HT1080 (cell line): ENCODE data around the gene BCO1. TPM values are rescaled to one million over a fixed set of nuclear protein-coding genes. Genes with fewer than 3 reads are reported as not detected.
A peak's percentile ranks its signal among the peaks of the same experiment; 100 is the strongest.

Experiments used
- DNase-seq: peaks from one replicate; pipeline ENCODE4 v3.0.0-alpha.2; 2015; ENCODE audit warnings: low read depth
- total RNA-seq: library from RNA; depleted of rRNA; stranded (reverse); fragments of >200 nt; shearing (Covaris generic); gene quantifications from 2 replicates; pipeline ENCODE4 v1.2.3, GENCODE V29; 2014; rRNA removed

Gene BCO1
- total RNA-seq, 1 experiment from 2014 or later = not detected

DNA sequence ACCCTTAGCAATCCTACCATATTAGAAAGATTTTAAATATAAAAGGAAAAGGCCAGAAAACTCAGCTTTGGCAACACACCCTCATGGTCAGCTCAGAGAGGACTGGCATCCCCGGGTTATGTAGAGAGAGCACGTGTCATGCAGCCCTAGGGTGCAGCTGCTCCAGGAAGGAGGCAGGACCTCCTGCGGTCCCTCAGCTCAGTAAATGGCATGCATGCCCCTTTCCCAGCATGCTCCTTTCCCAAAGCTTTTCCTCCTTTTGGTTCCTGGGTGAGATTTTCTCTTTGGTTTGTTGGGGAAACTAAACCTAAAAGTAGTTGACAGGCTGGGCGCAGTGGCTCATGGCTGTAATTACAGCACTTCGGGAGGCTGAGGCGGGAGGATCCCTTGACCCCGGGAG lies 80.2 kb downstream of the BCO1 start:
- no peak for DNase-seq

DNA sequence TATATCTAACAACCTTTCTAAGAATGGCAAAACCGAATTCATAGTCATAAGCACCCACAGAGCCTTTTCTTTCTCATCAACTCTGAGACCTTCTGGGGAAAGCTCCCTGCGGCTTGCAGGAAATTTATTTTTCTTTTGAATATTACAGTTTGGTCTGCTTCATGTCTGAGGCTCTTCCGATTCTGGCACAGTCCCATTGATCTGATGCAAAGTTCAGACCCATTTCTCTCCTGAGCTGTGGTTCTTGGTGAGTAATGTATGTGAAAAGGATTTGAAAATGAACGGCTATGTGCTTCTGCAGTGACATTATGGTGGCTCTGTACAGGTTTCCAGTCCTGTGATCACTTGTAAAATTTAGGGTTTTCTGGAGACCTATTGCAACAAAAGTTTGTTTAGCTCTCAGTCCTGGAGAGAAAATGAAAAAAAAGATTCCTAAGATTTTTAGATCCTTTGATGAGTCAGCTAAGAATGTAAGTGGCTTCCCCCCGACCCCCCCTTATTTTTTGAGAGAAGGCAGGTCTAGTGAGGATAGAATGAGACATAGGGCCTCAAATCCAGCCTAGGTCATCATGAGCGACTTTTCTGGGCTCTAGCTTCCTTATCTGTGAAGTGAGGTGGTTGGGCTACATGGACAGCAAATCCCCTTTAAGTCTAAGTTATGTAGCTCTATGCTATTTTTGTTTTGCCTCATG lies 80.9 kb downstream of the BCO1 start:
- peak; percentile 76 for DNase-seq

DNA sequence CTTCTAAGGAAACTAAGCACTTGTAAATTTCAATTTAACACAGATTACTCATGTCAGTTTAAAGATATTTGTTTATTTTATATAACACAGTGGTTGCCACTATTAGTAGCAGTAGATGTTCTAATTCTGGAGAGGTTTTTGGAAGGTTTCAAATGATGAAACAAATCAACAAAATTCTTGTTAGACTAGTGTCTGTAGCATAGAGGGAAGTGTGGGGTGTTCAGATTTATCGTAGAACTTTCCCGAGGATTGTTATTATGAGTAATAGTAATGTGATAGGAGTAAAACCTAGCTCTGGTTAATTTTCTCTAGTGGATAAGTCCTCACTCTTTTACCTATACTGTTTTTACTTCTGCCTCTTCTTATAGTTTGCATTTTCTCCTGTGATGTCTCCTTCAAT lies 82.5 kb downstream of the BCO1 start:
- DNase-seq = no peak

DNA sequence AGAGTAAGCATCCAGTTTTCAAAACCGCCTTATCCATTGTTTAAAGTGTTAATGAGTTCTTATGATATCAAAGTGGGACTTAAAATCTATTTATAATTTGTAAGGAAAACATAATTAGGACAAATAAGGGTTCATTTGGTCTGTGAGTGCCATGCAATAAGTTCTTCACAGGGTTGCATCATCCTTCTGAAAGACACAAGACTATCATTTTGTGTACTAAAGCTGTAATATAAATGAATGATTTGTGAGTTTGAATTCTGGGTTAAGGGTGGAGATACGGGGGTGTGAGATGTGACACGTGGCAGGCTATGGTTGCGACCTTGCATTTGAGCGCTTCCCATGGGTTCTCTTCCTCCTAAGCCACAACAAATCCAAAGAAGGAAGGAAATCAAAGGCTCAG lies 83.0 kb downstream of the BCO1 start:
- no peak for DNase-seq

DNA sequence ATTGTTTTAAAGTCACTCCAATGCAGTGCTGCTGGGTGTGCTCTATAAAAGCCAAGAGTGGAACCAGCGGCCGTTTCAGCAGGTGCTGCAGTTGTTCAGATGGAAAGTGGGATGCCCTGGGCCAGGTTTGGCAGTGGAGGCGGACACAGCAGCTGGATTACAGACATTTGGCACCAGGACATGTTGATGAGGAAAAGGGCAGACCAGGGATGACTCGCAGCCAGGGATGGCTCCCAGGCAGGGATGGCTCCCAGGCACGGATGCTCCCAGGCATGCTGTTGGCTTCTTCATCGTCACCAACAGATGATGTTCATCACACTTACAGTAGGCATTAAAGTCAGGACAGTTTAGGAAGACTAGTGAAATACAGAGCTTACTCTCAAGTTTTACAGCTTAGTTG lies 86.3 kb downstream of the BCO1 start:
- no peak for DNase-seq

DNA sequence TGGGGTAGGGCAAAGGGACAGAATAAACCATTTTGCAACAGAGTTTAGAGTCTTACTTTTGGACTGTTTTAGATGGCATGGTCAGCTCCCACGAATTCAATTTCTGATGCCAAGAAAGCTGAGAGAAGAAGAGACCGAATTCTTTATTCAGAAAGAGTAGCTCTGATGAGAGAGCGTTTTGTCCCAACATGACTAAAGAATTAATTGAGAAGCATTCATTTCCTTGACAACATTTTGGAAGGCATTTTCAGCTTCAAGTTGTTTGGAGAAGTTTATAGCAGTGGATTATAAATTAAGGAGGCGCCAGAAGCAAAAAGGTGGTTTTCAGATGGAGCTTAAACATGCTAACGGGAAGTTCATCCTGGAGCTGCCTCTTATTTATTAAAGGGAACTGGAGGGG lies 88.5 kb downstream of the BCO1 start:
- DNase-seq = no peak

DNA sequence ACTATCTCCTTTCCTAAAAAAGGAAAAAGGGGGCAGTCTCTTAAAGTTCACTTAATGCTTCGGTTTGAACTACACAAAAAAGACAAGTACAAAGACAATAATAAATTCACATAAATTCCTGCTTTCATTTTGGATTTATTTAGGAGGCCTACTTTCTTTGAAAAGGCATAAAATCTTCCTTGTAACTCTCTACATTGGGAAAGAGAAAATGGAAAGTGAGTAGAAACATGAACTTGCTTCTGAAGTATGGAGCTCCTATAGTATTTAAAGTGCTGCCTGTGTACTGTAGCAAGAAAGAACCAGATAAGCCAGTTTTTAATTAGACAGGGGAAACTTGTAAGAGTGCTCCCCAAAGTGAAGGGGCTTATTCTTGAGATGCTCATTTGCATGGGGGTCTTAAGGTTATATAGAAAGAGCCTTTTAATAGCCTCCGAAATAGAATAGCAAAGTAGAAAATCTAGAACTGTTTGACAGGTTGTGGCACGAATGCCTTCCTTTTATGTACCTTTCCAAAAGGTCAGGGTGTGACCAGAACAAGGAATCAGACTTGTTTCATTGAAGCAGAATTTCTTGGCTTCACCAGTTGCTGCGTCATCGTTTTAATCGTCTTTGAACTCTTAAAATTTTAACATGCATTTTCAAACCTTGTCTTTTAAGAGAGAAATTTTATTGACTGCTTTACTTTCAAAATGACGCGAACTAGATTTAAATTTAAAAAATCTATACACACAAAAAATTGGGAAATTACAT lies 89.1 kb downstream of the BCO1 start:
- no peak for DNase-seq

DNA sequence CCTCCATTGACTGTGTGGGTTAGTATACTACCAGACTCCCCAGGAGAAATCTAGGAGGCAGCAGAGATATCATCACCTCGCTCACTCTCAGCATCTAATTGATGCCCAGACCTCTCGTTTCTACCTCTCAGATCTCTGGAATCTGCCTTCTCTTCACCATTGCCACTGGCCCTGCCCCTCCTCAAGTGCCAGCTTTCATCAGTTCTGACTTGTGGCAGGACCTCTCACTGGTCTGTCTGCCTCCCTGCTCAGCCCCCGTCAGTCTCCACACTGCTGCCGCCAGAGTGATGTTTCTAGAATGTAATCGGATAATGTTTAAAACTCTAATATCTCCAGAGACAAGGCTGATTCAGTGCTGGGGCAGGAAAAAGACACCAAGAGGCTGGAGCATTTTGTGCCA lies 91.5 kb downstream of the BCO1 start:
- no peak for DNase-seq

DNA sequence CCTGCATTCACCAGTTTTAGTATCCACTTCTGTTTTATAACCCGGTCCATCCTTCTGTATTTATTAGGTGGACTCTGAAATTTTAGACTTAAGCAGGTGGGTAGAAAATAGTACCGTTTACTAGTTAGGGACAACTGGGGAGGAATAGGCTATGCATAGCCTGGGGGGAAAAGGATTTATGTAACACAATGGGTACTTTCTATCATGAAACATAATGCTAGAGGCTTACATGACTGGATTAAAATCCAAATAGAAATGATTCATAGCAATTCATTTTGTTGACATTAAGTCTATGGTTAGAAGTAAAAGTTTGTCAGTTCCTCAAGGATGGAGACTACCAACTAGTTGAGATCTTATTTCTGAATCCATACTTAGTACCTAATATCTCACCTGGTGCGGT lies 94.9 kb downstream of the BCO1 start:
- DNase-seq = no peak

DNA sequence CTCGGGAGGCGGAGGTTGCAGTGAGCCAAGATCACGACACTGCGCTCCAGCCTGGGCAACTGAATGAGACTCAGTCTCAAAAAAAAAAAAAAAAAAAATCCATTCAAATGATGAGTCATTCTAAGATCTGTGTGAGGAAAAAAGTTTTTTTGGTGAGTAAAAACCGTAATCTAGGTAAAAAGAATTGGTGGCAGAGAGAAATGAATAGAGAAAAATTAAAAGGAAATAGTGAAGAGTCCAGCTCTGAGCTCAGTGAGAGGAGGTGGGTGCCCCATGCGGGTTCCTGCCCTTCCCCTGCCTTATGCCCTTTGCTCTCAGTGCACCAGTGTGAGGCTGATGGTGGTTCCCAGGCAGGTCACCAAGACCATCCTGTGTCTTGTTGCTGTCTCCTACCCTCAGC lies 97.2 kb downstream of the BCO1 start:
- DNase-seq = no peak

DNA sequence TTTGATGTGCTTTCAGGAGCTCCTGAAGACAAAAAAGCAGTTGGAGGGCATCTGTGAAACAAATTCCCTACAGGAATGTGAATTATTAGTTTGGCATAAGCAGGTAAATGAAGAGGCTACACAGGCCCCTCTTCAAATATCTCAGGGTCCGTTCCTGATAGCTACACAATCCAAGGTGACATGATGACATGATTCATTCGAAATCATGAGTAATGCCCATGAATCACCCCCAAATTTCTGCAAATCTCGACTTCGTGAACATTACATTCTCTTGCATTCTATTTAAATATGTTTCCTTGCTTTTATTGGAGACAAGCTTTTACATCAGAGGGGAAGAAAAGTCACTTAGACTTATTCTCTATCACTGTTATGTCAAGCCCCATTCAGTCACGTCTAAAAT lies 98.6 kb downstream of the BCO1 start:
- DNase-seq = no peak

Other genes with a start within 250 kb of the BCO1 start
- 110 and 119 TPM in 2 replicates for gene CMC2, start 231.8 kb upstream of the BCO1 start, total RNA-seq
- gene CENPN, start 231.5 kb upstream of the BCO1 start, total RNA-seq = 67.4 and 76.5 TPM in 2 replicates
- 34.7 and 35.2 TPM in 2 replicates for gene ATMIN, start 202.8 kb upstream of the BCO1 start, total RNA-seq
- not detected in 2 replicates for gene C16orf46, start 161.5 kb upstream of the BCO1 start, total RNA-seq
- 33.0 and 47.4 TPM in 2 replicates for gene GCSH, start 142.3 kb upstream of the BCO1 start, total RNA-seq
- 5.0 and 5.5 TPM in 2 replicates for gene GAN, start 76.3 kb downstream of the BCO1 start, total RNA-seq
- gene CMIP, start 206.1 kb downstream of the BCO1 start, total RNA-seq = 4.7 and 9.5 TPM in 2 replicates